ENCODE measurements around the gene CPOX. TPM values are rescaled to one million over a fixed set of nuclear protein-coding genes. Genes with fewer than 3 reads are reported as not detected.

The CPOX gene
- total and polyA plus RNA-seq, 2 of the 8 experiments (the other 6 are each of a cell fraction or from before 2014, with no cell fraction given): 17.4 to 27.0 TPM

DNA sequence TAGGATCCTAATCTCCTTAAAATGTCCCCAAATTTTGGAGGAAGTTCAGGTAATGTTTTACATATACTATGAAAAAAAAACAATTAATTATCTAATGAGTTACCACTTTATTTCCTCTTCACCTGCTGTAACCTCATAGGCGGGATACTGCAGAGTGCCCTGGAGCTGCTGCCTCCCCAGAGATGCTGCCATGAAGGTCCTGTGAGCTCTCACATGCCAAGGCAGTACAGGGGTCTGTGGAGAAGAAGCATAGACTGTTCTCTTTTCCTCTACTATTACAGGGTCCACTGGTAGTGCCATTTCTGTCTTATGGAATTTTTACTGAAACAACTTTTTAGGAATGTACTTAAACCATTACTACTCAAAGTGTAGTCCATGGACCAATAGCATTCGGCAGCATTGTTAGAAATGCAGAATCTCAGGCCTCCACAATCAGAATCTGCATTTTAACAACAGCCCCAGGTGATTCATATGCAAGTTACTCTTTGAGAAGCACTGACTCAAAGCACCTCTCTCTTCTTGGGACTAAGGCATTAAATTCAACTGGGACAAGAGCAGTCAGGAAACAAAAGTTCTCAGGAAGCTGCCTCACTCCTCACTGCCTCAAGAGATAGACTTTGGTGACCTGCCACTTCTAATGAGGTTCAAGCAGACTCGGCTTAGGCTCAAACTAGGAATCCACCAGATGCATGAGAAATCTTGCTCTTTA lies 30.3 kb upstream of the CPOX start:
- H3K56ac ChIP-seq (replicated peaks; ENCODE audit: insufficient read length, low read depth, low read length): no peak overlapping the region
- no peak overlapping the region for H2BK15ac ChIP-seq (ENCODE audit: low read length)
- FAIRE-seq: no peak
- H3K4ac ChIP-seq (replicated peaks; ENCODE audit: insufficient read length, low read depth, low read length): no peak overlapping the region
- H2BK5ac ChIP-seq (ENCODE audit: low read depth, low read length): no peak overlapping the region
- POLR2A ChIA-PET (ENCODE audit: partially characterized antibody): interaction anchor here (0.5 to 1.4 kb wide), 2 partner anchors 108 to 153 kb away, joined by 3 to 6 read pairs; no protein-coding TSS in a partner anchor
- no peaks in the 10 kb centered on the region for H3K79me1 ChIP-seq (ENCODE audit: low read depth, low read length)
- CTCF ChIA-PET (ENCODE audit: partially characterized antibody): interaction anchor here (0.7 to 5.1 kb wide), 6 partner anchors 11 to 1759 kb away, joined by 3 to 25 read pairs (median 4); no protein-coding TSS in a partner anchor
- H3K9me3 ChIP-seq (ENCODE audit: insufficient read depth in 2 of 2, low read depth in 1 of 2, low read length in 1 of 2): no peaks in the 10 kb centered on the region
- no peak overlapping the region for H3K23ac ChIP-seq (ENCODE audit: insufficient read length)
- H3K14ac ChIP-seq (ENCODE audit: insufficient read length): no peak overlapping the region
- H3K18ac ChIP-seq (ENCODE audit: extremely low read depth, low read length): no peak overlapping the region
- no peaks in the 10 kb centered on the region for H3K27me3 ChIP-seq (replicated peaks in 1 of 4; ENCODE audit: control insufficient read depth in 3 of 4, extremely low read depth in 1 of 4, insufficient read depth in 3 of 4, low read length in 3 of 4)
- H3K4me1 ChIP-seq (replicated peaks in 1 of 4; ENCODE audit: control insufficient read depth in 3 of 4, insufficient read depth in 4 of 4, low read length in 3 of 4): peaks cover 0 to 14% (median 7%) of the 10 kb centered on the region in 4 experiments; a peak in 2 of 7 replicates
- no peak overlapping the region for H3K9ac ChIP-seq (replicated peaks in 1 of 4; ENCODE audit: extremely low read depth in 1 of 4, low read depth in 3 of 4, low read length in 3 of 4)
- H4K20me1 ChIP-seq (replicated peaks in 1 of 2; ENCODE audit: control insufficient read depth in 1 of 2, insufficient read depth in 2 of 2, low read length in 2 of 2): no peaks in the 10 kb centered on the region
- no peak overlapping the region for H2AK5ac ChIP-seq (ENCODE audit: low read depth, low read length)
- no peak overlapping the region for H3K27ac ChIP-seq (ENCODE audit: low read depth, low read length)
- H2BK12ac ChIP-seq (ENCODE audit: low read depth, low read length): no peak overlapping the region
- no peak overlapping the region for H4K5ac ChIP-seq (ENCODE audit: insufficient read length, low read depth, low read length)
- no peak overlapping the region for H4K91ac ChIP-seq (replicated peaks; ENCODE audit: insufficient read length, low read length)
- H3K4me3 ChIP-seq (ENCODE audit: extremely low read depth in 1 of 4, insufficient read depth in 2 of 4, low read depth in 3 of 4, low read length in 4 of 4): peak overlapping the region in 1 of 4 experiments; percentile 9; a peak in 1 of 8 replicates
- H3K4me2 ChIP-seq (ENCODE audit: insufficient read depth in 1 of 2, low read depth in 2 of 2, low read length in 2 of 2): peak overlapping the region; percentile 31 to 32; a peak in 3 of 4 replicates
- no peaks in the 10 kb centered on the region for H3K23me2 ChIP-seq (ENCODE audit: low read depth, low read length)
- 0 out of 2 replicates have a peak overlapping the region, but pooled peaks have one; percentile 56 for H2BK20ac ChIP-seq (ENCODE audit: low read length)
- H2AFZ ChIP-seq (ENCODE audit: low read length): no peak overlapping the region
- no peaks in the 10 kb centered on the region for H3K79me2 ChIP-seq (ENCODE audit: control insufficient read depth in 1 of 2, insufficient read depth in 2 of 2, low read length in 2 of 2)
- H4K8ac ChIP-seq (ENCODE audit: extremely low read depth, insufficient read depth, low read length): no peak overlapping the region
- WGBS, 2 experiments (ENCODE audit: extremely low coverage in 1 of 2, insufficient coverage in 1 of 2, insufficient read length in 1 of 2, insufficient replicate concordance in 2 of 2, low coverage in 1 of 2, low lambda C conversion rate in 2 of 2, missing lambda C conversion rate in 1 of 2): 46% methylated on average over 3 of the region's 3 CpGs; no CpG with 5 or more reads in 1 of the 2 experiments
- no peaks in the 10 kb centered on the region for H3K36me3 ChIP-seq (ENCODE audit: control insufficient read depth in 2 of 4, insufficient read depth in 4 of 4, low read length in 3 of 4)
- DNase-seq (ENCODE audit: low read depth in 1 of 2, low spot score in 2 of 2): no peak
- H2BK120ac ChIP-seq (replicated peaks; ENCODE audit: low read depth, low read length): no peak overlapping the region
- no peak for TF ChIP-seq POLR2AphosphoS5 (IDR thresholded peaks at IDR 0.05; ENCODE audit: low read depth, low read length)
- no peak for TF ChIP-seq RAD21 (IDR thresholded peaks at IDR 0.05 in 1 of 2, conservative IDR thresholded peaks at IDR 0.05 in 1 of 2; ENCODE audit: low read depth in 2 of 2, low read length in 2 of 2)
- no peak for TF ChIP-seq JUN (IDR thresholded peaks at IDR 0.05; ENCODE audit: low read depth, low read length)
- TF ChIP-seq, protein P1, sequence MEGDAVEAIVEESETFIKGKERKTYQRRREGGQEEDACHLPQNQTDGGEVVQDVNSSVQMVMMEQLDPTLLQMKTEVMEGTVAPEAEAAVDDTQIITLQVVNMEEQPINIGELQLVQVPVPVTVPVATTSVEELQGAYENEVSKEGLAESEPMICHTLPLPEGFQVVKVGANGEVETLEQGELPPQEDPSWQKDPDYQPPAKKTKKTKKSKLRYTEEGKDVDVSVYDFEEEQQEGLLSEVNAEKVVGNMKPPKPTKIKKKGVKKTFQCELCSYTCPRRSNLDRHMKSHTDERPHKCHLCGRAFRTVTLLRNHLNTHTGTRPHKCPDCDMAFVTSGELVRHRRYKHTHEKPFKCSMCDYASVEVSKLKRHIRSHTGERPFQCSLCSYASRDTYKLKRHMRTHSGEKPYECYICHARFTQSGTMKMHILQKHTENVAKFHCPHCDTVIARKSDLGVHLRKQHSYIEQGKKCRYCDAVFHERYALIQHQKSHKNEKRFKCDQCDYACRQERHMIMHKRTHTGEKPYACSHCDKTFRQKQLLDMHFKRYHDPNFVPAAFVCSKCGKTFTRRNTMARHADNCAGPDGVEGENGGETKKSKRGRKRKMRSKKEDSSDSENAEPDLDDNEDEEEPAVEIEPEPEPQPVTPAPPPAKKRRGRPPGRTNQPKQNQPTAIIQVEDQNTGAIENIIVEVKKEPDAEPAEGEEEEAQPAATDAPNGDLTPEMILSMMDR (IDR thresholded peaks at IDR 0.05; ENCODE audit: control extremely low read depth in 1 of 3, insufficient read depth in 1 of 3, low read depth in 1 of 3, low read length in 3 of 3): no peak
- no peak for TF ChIP-seq CBX8 (IDR thresholded peaks at IDR 0.05; ENCODE audit: borderline replicate concordance, low read depth, low read length)
- no peak for TF ChIP-seq PHF8 (conservative IDR thresholded peaks at IDR 0.05; ENCODE audit: low read depth, low read length)
- TF ChIP-seq SP1 (IDR thresholded peaks at IDR 0.05; ENCODE audit: low read depth, low read length): no peak
- TF ChIP-seq, protein P2, sequence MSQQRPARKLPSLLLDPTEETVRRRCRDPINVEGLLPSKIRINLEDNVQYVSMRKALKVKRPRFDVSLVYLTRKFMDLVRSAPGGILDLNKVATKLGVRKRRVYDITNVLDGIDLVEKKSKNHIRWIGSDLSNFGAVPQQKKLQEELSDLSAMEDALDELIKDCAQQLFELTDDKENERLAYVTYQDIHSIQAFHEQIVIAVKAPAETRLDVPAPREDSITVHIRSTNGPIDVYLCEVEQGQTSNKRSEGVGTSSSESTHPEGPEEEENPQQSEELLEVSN (IDR thresholded peaks at IDR 0.05): no peak
- no peak for TF ChIP-seq EGR1 (IDR thresholded peaks at IDR 0.05; ENCODE audit: borderline replicate concordance, low read depth, low read length)
